CD4-positive, alpha-beta T cell treated with Interferon gamma for 1 hour (primary cell): ENCODE data around the gene WNT9B.

Experiments used
- DNase-seq: peaks from one replicate; pipeline ENCODE4 v3.0.0-alpha.2; 2020

The WNT9B gene, protein sequence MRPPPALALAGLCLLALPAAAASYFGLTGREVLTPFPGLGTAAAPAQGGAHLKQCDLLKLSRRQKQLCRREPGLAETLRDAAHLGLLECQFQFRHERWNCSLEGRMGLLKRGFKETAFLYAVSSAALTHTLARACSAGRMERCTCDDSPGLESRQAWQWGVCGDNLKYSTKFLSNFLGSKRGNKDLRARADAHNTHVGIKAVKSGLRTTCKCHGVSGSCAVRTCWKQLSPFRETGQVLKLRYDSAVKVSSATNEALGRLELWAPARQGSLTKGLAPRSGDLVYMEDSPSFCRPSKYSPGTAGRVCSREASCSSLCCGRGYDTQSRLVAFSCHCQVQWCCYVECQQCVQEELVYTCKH

DNA sequence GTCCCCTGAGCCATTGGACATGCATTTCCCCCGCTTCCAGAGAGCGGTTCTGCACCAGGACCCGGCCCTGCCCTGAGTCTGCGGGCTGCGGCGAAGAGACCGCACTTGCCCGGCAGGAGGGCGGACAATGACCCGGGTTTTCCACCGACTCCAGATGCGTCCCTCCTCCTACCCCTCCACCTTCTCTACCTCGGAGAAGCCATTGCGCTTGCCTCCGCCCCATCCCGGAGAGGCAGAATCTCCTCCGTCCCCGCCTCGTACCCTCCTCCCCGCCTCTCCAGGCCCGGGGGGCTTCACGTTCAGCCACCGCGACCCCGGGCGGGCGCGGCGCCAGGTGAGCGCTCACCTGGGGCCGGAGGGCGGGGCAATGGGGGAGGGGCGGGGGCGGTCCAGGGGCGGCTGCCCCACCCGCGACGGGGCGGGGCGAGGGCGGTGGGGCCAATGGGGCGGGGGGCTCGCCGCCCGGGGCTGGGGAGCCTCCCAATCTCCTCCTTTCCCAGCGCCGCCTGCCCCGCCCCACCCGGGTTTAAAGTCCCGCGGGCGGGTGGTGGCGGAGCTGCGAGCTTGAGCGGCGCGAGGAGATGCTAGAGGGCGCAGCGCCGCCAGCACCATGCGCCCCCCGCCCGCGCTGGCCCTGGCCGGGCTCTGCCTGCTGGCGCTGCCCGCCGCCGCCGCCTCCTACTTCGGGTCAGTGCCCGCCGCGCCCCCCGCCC, at the start of gene WNT9B:
TSS of gene WNT9B (plus strand) at position 555 of the 713 bp plus-strand sequence. CDS start at position 611, 56 bp downstream.
- DNase-seq: no peak

GRCh38 chr17:46802800-46803199, 48.6 kb upstream of the WNT9B start:
- DNase-seq: no peak

DNA sequence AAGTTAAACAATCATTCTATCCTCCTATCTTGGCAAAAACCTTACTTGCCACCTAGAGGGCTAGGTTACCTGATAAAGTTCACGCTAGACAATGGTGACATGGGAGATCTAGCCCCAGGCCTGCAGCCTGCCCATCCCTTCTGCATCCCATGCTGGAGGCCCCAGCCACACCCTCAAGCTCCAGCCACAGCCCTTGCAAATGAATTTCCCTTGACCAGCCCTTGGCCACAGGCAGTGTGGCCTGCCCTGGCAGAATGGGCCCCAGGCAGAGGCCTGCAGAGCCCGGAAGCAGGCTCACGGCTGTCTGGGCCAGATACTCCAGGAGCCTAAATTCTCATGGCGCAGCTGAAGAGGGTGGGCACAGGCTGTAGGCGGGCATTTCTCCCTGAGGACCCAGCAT, 47.8 kb upstream of the WNT9B start:
- DNase-seq: no peak

DNA sequence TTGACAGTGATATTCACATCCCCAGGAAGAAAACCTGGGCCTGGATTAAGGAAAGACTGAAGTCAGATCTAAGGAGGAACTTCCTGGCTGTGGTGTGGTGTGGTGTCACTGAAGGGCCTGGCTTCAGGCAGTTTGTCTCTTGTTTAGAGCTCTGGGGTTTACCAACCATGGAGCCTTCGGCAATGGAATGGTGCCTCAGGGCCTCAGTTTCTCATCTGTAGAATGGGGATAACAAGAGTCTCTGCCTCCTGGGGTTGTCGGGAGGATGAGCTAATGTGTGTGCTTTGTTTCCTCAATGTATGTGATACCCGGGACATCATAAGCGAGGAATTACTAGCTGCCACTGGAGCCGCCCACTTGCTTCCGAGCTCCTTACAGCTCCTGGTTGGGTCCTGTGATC, 45.6 kb upstream of the WNT9B start:
- DNase-seq: no peak

GRCh38 chr17:46809110-46809571, 42.2 kb upstream of the WNT9B start:
- no peak for DNase-seq

GRCh38 chr17:46810837-46811236, 40.5 kb upstream of the WNT9B start:
- DNase-seq: no peak

DNA sequence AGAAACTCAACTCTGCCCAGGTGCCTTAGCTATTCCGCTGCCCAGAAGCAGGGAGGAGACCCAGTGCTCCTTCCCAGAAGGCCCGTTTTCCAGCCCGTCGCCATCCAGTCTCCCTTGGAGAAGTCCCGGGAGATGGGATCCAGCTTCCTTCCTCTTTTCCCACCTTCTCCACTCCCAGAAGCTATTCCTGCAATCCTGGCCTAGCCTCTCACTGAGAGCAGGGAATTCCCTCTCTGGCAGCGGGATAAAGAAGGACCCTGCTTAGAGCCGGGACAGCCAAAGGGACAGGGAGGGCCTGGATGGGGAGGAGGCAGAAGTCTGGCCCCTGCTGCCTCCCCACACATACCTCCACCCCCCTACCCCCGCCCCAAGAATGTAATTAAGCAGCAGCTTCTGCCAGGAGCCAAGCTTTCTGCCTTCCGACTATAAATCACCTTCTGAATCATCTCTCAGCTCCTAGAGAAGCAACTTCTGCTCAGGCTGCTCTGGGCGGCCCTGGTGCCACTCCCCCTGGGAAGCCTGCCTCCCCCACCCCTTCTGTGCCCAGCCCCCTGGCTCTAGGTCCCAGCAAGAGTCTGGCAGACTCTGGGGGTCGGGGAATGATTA, 39.3 kb upstream of the WNT9B start:
- DNase-seq: no peak

DNA sequence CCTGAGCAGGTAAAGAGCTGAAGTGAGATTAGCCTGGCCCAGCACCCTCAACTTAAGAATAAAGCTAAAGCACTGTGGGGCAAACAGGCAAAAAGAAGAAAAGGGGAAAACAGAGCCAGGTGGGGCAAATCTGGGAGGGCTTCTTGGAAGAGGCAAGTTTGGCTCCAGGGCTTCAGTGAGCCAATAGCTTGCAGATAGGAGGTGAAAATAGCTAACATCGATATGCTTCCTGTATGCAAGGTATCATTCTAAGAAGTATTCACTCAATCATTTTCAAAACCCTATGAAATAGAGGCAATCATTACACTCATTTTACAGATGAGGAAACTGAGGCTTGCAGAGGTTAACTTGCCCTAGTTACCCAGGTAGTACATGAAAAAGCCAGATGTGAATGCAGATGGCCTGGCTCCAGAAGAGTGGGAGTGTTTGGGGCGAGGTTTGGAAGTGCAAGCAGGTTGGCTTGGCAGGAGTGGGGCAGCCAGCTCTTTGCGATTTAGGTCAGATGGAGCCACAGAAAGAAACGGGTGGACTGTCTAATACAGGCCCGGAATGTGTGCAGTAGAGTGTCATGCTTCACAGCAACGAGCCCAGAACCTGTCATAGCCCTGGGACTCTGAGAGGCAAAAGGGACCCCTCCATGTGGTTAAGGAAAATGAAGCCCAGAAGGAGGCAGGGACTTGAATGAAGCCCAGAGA, 38.6 kb upstream of the WNT9B start:
- DNase-seq: no peak

GRCh38 chr17:46813920-46814319, 37.5 kb upstream of the WNT9B start:
- no peak for DNase-seq

DNA sequence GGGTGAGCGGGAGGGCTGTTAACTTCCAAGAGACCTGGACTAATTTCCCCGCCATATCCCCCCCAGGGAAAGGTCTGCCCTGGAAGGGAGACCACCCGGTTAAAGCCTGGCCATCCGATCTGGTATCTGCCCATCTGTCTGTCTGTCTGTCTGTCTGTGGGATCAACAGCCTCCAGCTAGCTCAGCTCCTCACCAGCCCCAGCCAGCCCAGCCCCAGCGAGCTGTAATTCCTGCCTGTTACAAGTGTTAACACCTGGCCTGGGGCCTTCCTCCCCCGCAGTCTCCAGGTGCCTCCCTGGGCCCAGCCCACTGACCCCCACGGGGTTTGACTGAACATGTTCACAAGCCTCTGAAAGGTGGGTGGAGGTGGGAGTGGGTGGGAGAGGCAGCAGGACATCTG, 36.9 kb upstream of the WNT9B start:
- no peak for DNase-seq

DNA sequence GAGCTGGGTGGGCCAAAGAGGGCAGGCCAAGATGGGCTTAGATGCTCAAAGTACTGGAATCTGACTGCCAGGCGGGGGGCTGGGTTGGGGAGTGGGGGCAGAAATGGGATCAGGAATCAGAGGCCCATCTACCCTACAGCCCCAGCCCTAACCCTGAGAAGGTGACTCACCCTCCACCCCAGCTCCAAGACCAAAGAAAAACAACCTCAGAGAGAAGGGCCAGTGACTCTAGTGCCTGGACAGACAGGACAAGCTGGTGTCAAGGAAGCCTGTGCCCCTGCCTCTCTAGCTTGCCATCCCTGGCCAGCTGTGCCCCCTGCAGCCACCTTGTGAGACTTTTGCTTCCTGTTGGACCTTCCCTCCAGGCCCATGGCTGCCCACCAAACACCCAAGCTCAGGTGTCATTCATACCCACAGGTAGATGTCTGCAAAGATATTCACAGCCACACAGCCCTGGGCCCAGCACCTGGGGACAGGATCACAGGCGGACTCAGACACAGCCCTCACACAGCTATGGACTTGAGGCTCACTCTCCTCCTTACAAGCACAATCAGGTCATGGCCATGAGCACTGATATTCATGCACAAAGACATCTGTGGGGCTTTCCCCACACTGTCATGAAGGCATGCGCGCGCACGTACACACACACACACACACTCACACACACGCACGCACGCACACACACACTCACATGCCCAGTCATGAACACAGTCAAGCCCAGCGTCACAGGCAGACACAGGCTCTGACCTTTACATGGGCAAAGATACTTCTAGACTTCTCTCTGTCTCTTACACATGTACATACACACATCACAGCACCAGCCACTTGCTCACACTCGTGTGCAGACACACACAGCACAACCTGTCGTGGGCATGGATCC, 35.7 kb upstream of the WNT9B start:
- no peak for DNase-seq

DNA sequence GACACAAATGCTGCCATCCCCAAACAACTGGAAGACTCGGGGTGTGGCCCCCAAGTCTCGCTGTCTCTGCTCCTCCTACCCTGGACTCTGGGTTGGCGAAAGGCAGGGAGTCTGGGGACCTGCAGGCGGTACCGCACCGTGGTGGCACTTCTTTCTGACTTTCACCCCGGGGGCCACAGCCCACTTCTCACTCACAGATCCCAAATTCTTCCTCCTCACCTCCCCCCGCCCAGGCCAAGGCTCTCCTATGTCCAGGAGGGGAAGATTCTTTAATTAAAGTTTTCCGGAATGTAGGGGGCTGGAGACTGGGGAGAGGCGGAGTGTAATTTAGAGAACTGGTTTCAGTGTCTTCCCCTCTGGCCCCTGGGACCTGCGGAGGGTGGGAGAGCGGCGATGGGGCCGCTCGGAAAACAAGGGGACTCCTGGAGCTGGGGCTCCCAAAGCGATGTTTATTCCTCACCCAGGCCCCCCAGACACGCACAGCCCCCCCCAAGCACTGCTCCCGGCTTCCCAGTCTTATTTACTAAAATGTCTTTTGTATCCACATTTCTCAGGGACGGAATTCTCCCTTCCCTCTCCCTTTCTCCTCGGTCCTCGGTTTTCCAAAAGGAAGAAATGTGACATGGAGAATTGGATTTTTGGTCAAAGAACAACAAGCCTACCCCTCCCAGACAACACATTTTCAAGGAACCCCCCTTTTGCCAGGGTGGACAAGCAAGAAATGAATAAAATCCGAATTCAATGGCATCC, 34.1 kb upstream of the WNT9B start:
- no peak for DNase-seq

- DNase-seq: no peak
These were observed 33.5 kb upstream of the WNT9B start for GRCh38 chr17:46817901-46818209.

DNA sequence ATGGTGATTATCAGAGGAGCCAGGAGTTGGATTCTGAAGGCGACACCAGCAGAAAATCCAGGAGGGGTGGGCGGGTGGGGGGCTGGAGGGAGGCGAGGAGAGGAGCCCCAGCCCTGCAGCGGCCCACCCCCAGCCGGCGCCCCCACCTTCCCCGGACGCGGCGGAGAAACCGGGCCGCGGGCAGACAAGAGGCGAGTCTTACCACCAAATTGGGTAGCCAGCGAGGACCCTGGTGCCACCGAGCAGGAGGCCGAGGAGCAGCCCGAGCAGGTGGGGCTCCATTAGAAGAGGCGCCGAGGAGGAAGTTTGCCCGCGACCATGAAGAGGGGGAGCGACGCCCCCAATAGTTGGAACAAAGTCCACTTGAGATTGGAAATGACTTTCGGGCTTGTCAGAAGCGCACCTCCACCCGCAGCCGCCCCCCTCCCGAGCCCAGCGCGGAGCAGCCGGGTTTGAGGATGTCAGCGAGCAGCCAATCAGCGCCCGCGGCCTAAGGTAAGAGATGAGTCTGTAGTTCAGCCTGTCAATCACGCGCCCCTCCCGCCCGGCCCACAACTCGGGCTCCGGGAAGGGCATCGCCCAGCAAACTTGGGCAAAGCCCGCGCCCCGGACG, 33.0 kb upstream of the WNT9B start, which contains the start of gene WNT3:
TSS of gene WNT3 (minus strand) at position 377 of the 613 bp plus-strand sequence. CDS start at position 282, 95 bp downstream.
- DNase-seq: peak; percentile 52

- DNase-seq: no peak
These were observed 32.2 kb upstream of the WNT9B start for GRCh38 chr17:46818929-46819859.

- DNase-seq: no peak
These were observed 31.5 kb upstream of the WNT9B start for GRCh38 chr17:46819906-46820351.

DNA sequence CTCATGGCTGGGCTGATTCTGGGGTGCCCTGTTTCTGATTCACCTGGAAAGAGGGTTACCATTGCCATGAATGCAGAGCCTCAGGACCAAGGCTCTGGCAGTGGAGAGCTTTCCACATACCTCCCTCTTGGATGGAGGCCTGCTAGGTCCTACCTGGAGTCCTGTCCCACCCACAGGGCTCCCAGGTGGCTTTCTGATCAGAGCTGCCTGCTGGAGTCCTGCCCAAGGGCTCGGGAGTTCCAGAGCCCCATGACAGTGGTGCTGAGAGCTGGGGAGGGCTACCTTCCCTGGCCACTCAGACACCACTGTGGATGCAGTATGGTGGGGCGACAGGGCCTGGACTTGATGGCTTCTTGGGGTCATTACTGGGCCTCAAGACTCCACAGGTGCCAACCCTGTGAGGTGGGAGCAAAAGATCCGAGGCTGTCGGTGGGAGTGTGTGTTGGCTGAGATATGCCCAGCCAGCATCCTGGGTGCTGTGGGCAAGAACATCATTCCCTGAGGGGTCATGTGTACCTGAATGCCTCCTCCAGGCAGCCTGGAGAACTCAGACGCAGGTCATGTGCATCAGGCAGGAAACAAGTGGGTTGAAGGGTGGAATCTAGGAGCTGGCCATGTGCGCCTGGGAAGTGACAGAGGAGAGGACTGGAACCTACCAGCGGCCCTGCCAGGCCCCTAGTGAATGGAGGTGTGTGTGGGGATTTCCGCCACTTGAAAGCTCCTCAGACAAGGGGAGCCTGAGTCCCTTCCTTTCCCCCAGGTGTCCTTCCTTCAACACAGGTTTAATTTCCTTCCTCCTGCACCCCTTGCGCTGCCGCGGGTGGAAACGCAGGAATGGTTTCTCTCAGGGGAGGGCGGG, 30.6 kb upstream of the WNT9B start:
- DNase-seq: no peak

- DNase-seq: no peak
These were observed 29.6 kb upstream of the WNT9B start for GRCh38 chr17:46821482-46822387.
